Fibroblast of lung (primary cell): ENCODE results near the gene S1PR1. TPM values are rescaled to one million over a fixed set of nuclear protein-coding genes. Genes with fewer than 3 reads are reported as not detected.
"Not testable (repeated sequence)": the region's sequence is repeated elsewhere in the genome, so short reads cannot be mapped to it uniquely, and the experiment has no call there.

Source experiments
- DNase-seq, 2 donors: peaks; one replicate each; pipeline versions ENCODE4 v3.0.0 to v3.0.0-alpha.2; 2010; ENCODE audit warnings: low read depth in 2 of 2
- H2AFZ ChIP-seq: 2 replicates; pipeline ENCODE4 v1.5.1; 2012; ENCODE audit warnings: low read length, control low read depth, inconsistent platforms
- H3K27ac ChIP-seq: 2 replicates; pipeline ENCODE4 v1.5.1; 2011; ENCODE audit warnings: low read length, control low read depth; ENCODE audit not compliant: insufficient read depth
- H3K27me3 ChIP-seq: 2 replicates; pipeline ENCODE4 v1.5.1; 2011; ENCODE audit warnings: mild to moderate bottlenecking, low read length; ENCODE audit not compliant: control insufficient read depth, insufficient read depth
- H3K36me3 ChIP-seq: 2 replicates; pipeline ENCODE4 v1.5.1; 2011; ENCODE audit warnings: low read length; ENCODE audit not compliant: control insufficient read depth, insufficient read depth
- H3K4me1 ChIP-seq: 2 replicates; pipeline ENCODE4 v1.5.1; 2011; ENCODE audit warnings: low read length; ENCODE audit not compliant: control insufficient read depth, insufficient read depth; ENCODE audit errors: extremely low read depth
- H3K4me2 ChIP-seq: 2 replicates; pipeline ENCODE4 v1.5.1; 2011; ENCODE audit warnings: low read length, control low read depth; ENCODE audit not compliant: insufficient read depth; ENCODE audit errors: extremely low read depth
- H3K4me3 ChIP-seq, 4 experiments: fragments of 200-600 bp in 1 of 4; sonication (generic) in 1 of 4; replicated peaks in 1 of 4; 2 replicates each; pipeline ENCODE4 v1.5.1; 2011 to 2016; ENCODE audit warnings: low read length in 4 of 4, low read depth in 3 of 4, mild to moderate bottlenecking in 3 of 4, control low read depth in 2 of 4, inconsistent platforms in 1 of 4, mixed read lengths in 1 of 4; ENCODE audit not compliant: insufficient read depth in 1 of 4; ENCODE audit errors: control extremely low read depth in 1 of 4
- H3K79me2 ChIP-seq: 2 replicates; pipeline ENCODE4 v1.5.1; 2012; ENCODE audit warnings: mild to moderate bottlenecking, low read length, inconsistent platforms; ENCODE audit not compliant: control insufficient read depth, insufficient read depth
- H3K9ac ChIP-seq: 2 replicates; pipeline ENCODE4 v1.5.1; 2011; ENCODE audit warnings: mild to moderate bottlenecking, low read length, control low read depth; ENCODE audit not compliant: insufficient read depth
- H3K9me3 ChIP-seq: 2 replicates; pipeline ENCODE4 v1.5.1; 2012; ENCODE audit warnings: low read depth, low read length; ENCODE audit not compliant: control insufficient read depth, insufficient read depth
- H4K20me1 ChIP-seq: 2 replicates; pipeline ENCODE4 v1.5.1; 2011; ENCODE audit warnings: low read length; ENCODE audit not compliant: control insufficient read depth, insufficient read depth; ENCODE audit errors: extremely low read depth
- EZH2 ChIP-seq: IDR thresholded peaks from 2 replicates; pipeline ENCODE4 v1.5.1; 2012; ENCODE audit warnings: low read length, control low read depth, mild to moderate bottlenecking; ENCODE audit errors: missing control alignments
- polyA plus RNA-seq, 2 donors: library from polyadenylated mRNA; depleted of rRNA in 1 of 2; stranded (reverse) in 1 of 2; unstranded in 1 of 2; fragments of >200 nt; gene quantifications; 2 replicates each; pipeline ENCODE4 v1.2.1, GENCODE V29; 2011 to 2012; ENCODE audit warnings: missing spikeins in 1 of 2
- total RNA-seq: library from RNA; depleted of rRNA; stranded (reverse); fragments of >200 nt; gene quantifications from 2 replicates; pipeline ENCODE4 v1.2.1, GENCODE V29; 2014
- TF ChIP-seq, protein P1 (sequence below), 2 donors: IDR thresholded peaks in 1 of 2; conservative IDR thresholded peaks in 1 of 2; 1 replicate in 1 of 2; 2 replicates in 1 of 2; pipeline ENCODE4 v1.5.1; 2011 to 2012; ENCODE audit warnings: low read length in 2 of 2, control low read depth in 1 of 2, inconsistent platforms in 1 of 2, low read depth in 1 of 2, mild to moderate bottlenecking in 1 of 2

S1PR1 gene
- total and polyA plus RNA-seq, 2 donors (not counting 1 experiment from before 2014, with no cell fraction given) = 6.2 to 10.4 TPM

DNA sequence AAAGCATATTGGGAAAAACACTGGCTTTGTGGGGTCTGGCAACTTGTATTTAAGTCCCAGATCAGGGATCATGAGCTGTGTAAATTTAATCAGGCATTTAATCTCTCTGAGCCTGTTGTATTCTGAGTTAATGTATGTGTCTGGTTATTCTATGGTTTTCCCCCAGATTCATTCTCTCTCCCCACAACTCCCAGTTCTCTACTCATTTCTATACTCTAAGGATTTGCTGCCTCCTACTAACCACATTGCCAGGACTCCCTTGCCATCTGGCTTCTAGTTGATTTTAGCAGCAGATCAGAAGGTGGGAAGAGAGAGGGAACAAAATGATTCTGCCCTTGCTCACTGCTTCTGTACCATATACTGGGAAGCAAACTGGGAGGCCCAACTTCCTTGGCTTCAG is 31.4 kb upstream of the S1PR1 start:
- DNase-seq = no peak
- Histone ChIP-seq H3K4me2 (no peak overlapping the region), H2AFZ (no peak overlapping the region), H3K4me1 (peaks cover under 1% of the 10 kb centered on the region), H3K9ac (no peak overlapping the region), H3K27ac (no peak overlapping the region), H3K36me3 (no peaks in the 10 kb centered on the region), H3K27me3 (no peaks in the 10 kb centered on the region), H4K20me1 (no peaks in the 10 kb centered on the region), H3K79me2 (no peaks in the 10 kb centered on the region), H3K9me3 (no peaks in the 10 kb centered on the region), H3K4me3 (no peak overlapping the region)
- TF ChIP-seq EZH2 = no peak
- TF ChIP-seq, protein P1, sequence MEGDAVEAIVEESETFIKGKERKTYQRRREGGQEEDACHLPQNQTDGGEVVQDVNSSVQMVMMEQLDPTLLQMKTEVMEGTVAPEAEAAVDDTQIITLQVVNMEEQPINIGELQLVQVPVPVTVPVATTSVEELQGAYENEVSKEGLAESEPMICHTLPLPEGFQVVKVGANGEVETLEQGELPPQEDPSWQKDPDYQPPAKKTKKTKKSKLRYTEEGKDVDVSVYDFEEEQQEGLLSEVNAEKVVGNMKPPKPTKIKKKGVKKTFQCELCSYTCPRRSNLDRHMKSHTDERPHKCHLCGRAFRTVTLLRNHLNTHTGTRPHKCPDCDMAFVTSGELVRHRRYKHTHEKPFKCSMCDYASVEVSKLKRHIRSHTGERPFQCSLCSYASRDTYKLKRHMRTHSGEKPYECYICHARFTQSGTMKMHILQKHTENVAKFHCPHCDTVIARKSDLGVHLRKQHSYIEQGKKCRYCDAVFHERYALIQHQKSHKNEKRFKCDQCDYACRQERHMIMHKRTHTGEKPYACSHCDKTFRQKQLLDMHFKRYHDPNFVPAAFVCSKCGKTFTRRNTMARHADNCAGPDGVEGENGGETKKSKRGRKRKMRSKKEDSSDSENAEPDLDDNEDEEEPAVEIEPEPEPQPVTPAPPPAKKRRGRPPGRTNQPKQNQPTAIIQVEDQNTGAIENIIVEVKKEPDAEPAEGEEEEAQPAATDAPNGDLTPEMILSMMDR (conservative IDR thresholded peaks at IDR 0.05 in 1 of 2, IDR thresholded peaks at IDR 0.05 in 1 of 2; ENCODE audit: low read depth in 1 of 2, low read length in 2 of 2) = no peak

DNA sequence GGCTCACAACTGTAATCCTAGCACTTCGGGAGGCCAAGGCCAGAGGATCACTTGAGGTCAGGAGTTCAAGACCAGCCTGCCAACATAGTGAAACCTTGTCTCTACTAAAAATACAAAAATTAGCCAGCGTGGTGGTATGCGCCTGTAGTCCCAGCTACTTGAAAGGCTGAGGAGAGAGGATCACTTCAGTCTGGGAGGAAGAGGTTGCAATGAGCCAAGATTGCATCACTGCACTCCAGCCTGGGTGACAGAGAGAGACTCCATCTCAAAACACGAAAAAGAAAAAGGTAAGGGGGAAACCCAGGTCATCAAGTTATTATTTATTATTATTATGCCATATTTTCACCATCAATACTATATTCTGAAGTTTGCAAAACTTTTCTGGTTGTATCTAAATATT is 30.7 kb upstream of the S1PR1 start:
- H4K20me1 ChIP-seq, H3K4me1 ChIP-seq, H3K27me3 ChIP-seq, H3K4me2 ChIP-seq, H2AFZ ChIP-seq, H3K9me3 ChIP-seq, H3K36me3 ChIP-seq, H3K79me2 ChIP-seq, H3K4me3 ChIP-seq, H3K27ac ChIP-seq, H3K9ac ChIP-seq, DNase-seq: not testable (repeated sequence)

DNA sequence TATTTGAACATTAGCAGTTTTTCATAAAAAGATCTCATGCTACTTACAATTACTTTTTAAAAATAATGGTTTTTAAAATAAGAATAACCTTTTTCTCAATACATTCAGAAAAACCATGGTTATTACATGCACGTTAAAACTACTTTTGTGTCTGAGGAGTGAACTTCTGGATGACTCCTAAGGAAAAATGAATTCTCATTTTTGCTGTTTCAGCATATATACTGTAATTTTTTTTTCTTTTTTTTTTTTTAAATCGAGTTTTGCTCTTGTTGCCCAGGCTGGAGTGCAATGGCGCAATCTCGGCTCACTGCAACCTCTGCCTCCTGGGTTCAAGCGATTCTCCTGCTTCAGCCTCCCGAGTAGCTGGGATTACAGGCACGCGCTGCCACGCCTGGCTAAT is 29.5 kb upstream of the S1PR1 start:
- not testable (repeated sequence) for H3K36me3 ChIP-seq, H3K9me3 ChIP-seq, H3K79me2 ChIP-seq, H2AFZ ChIP-seq, H3K4me3 ChIP-seq, H3K27me3 ChIP-seq, H3K4me1 ChIP-seq, H3K27ac ChIP-seq, H3K4me2 ChIP-seq, H4K20me1 ChIP-seq, H3K9ac ChIP-seq, DNase-seq

DNA sequence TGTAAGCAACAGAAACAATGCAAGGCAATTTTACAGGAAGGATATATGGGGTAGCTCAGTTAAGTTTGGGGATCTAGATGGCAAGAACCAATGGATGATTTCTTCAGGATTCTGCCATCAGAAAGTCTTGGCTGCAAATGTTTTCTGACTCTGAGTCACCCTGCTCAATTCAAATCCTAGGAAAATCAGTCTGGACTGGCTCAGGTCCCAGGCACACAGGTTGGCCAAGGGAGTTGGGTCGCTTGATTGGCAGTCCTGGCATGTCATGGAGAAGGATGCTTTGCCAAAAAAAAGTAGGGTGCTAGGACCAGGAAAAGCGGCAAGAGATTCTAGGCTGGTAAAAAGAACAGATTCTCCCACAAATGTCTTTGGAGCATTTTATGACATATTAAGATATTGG is 28.9 kb upstream of the S1PR1 start:
- H3K27ac ChIP-seq = no peak overlapping the region
- H3K79me2 ChIP-seq = no peaks in the 10 kb centered on the region
- H3K9me3 ChIP-seq = no peaks in the 10 kb centered on the region
- H3K9ac ChIP-seq = no peak overlapping the region
- no peaks in the 10 kb centered on the region for H3K36me3 ChIP-seq
- no peaks in the 10 kb centered on the region for H3K4me1 ChIP-seq
- TF ChIP-seq EZH2 = no peak
- TF ChIP-seq, protein P1 (conservative IDR thresholded peaks at IDR 0.05 in 1 of 2, IDR thresholded peaks at IDR 0.05 in 1 of 2; ENCODE audit: low read depth in 1 of 2, low read length in 2 of 2) = no peak
- no peak overlapping the region for H3K4me2 ChIP-seq
- H4K20me1 ChIP-seq = no peaks in the 10 kb centered on the region
- no peaks in the 10 kb centered on the region for H3K27me3 ChIP-seq
- peak in 1 of 2 donors; percentile 32 for DNase-seq
- H3K4me3 ChIP-seq = no peak overlapping the region
- H2AFZ ChIP-seq = no peak overlapping the region
